ENCODE measurements around the gene ULK4. TPM values are rescaled to one million over a fixed set of nuclear protein-coding genes. Genes with fewer than 3 reads are reported as not detected.
"Not testable (repeated sequence)": the region's sequence is repeated elsewhere in the genome, so short reads cannot be mapped to it uniquely, and the experiment has no call there.

Gene ULK4
- total RNA-seq, 1 experiment from 2014 or later, result 8.7 TPM

- Histone ChIP-seq H3K9me2 (ENCODE audit: insufficient read depth) (no peaks in the 10 kb centered on the region), H3K4me2 (no peak overlapping the region), H3K4me3 (no peak overlapping the region), H3K36me3 (ENCODE audit: low read depth) (no peaks in the 10 kb centered on the region), H3K9me3 (ENCODE audit: insufficient read depth, low read depth) (no peaks in the 10 kb centered on the region), H3F3A (ENCODE audit: insufficient read depth, low read depth) (no peaks in the 10 kb centered on the region), H3K79me2 (ENCODE audit: low read depth) (no peaks in the 10 kb centered on the region), H4K20me1 (ENCODE audit: insufficient read depth) (no peaks in the 10 kb centered on the region), H3K27ac (no peak overlapping the region), H3K27me3 (ENCODE audit: insufficient read depth, low read depth) (no peaks in the 10 kb centered on the region), H2AFZ (no peak overlapping the region), H3K4me1 (replicated peaks; ENCODE audit: insufficient read depth) (no peaks in the 10 kb centered on the region)
- no peak for DNase-seq
- ChIA-PET CTCF (no interaction called here), POLR2A (ENCODE audit: unreplicated experiment) (no interaction called here)
- intact Hi-C loops (cut with micrococcal nuclease; ENCODE audit: unreplicated experiment), result no loop called here
- BruUV-seq (replicated peaks), result no TSS peak
- no peak for TF ChIP-seq CTCF (conservative IDR thresholded peaks at IDR 0.05)
- no peak for TF ChIP-seq EZH2 (IDR thresholded peaks at IDR 0.05; ENCODE audit: low read depth)
Measured at GRCh38 chr3:41288785-41289184, 673.1 kb downstream of the ULK4 start.

GRCh38 chr3:41286305-41286704, 675.6 kb downstream of the ULK4 start:
- H3F3A ChIP-seq (ENCODE audit: insufficient read depth, low read depth), result no peaks in the 10 kb centered on the region
- BruUV-seq (replicated peaks), result no TSS peak
- H3K36me3 ChIP-seq (ENCODE audit: low read depth), result no peaks in the 10 kb centered on the region
- CTCF ChIA-PET, result no interaction called here
- TF ChIP-seq EZH2 (IDR thresholded peaks at IDR 0.05; ENCODE audit: low read depth), result no peak
- TF ChIP-seq CTCF (conservative IDR thresholded peaks at IDR 0.05), result no peak
- no peak overlapping the region for H3K27ac ChIP-seq
- no peaks in the 10 kb centered on the region for H3K27me3 ChIP-seq (ENCODE audit: insufficient read depth, low read depth)
- no peaks in the 10 kb centered on the region for H3K9me2 ChIP-seq (ENCODE audit: insufficient read depth)
- H3K4me2 ChIP-seq, result no peak overlapping the region
- POLR2A ChIA-PET (ENCODE audit: unreplicated experiment), result no interaction called here
- H3K9me3 ChIP-seq (ENCODE audit: insufficient read depth, low read depth), result no peaks in the 10 kb centered on the region
- H3K4me3 ChIP-seq, result no peak overlapping the region
- H3K4me1 ChIP-seq (replicated peaks; ENCODE audit: insufficient read depth), result no peaks in the 10 kb centered on the region
- intact Hi-C loops (cut with micrococcal nuclease; ENCODE audit: unreplicated experiment), result no loop called here
- no peaks in the 10 kb centered on the region for H4K20me1 ChIP-seq (ENCODE audit: insufficient read depth)
- no peak overlapping the region for H2AFZ ChIP-seq
- DNase-seq, result no peak
- no peaks in the 10 kb centered on the region for H3K79me2 ChIP-seq (ENCODE audit: low read depth)

GRCh38 chr3:41284934-41285333, 677.0 kb downstream of the ULK4 start:
- H3K36me3 ChIP-seq (ENCODE audit: low read depth); CTCF ChIA-PET; H3K9me2 ChIP-seq (ENCODE audit: insufficient read depth); H3K4me1 ChIP-seq (replicated peaks; ENCODE audit: insufficient read depth); BruUV-seq (replicated peaks); DNase-seq; H2AFZ ChIP-seq; H3K79me2 ChIP-seq (ENCODE audit: low read depth); intact Hi-C loops (cut with micrococcal nuclease; ENCODE audit: unreplicated experiment); H3K9me3 ChIP-seq (ENCODE audit: insufficient read depth, low read depth); H3F3A ChIP-seq (ENCODE audit: insufficient read depth, low read depth); H3K27ac ChIP-seq; H3K27me3 ChIP-seq (ENCODE audit: insufficient read depth, low read depth); H3K4me3 ChIP-seq; POLR2A ChIA-PET (ENCODE audit: unreplicated experiment); H3K4me2 ChIP-seq; H4K20me1 ChIP-seq (ENCODE audit: insufficient read depth): not testable (repeated sequence)

- Histone ChIP-seq H3K27ac (no peak overlapping the region), H3K79me2 (ENCODE audit: low read depth) (no peaks in the 10 kb centered on the region), H3K4me2 (no peak overlapping the region), H3F3A (ENCODE audit: insufficient read depth, low read depth) (no peaks in the 10 kb centered on the region), H3K4me1 (replicated peaks; ENCODE audit: insufficient read depth) (peaks cover 25% of the 10 kb centered on the region), H3K36me3 (ENCODE audit: low read depth) (no peaks in the 10 kb centered on the region), H3K27me3 (ENCODE audit: insufficient read depth, low read depth) (no peaks in the 10 kb centered on the region), H4K20me1 (ENCODE audit: insufficient read depth) (no peaks in the 10 kb centered on the region), H3K4me3 (no peak overlapping the region), H3K9me2 (ENCODE audit: insufficient read depth) (no peaks in the 10 kb centered on the region), H2AFZ (no peak overlapping the region), H3K9me3 (ENCODE audit: insufficient read depth, low read depth) (no peaks in the 10 kb centered on the region)
- CTCF ChIA-PET, result no interaction called here
- BruUV-seq (replicated peaks), result no TSS peak
- POLR2A ChIA-PET (ENCODE audit: unreplicated experiment), result no interaction called here
- intact Hi-C loops (cut with micrococcal nuclease; ENCODE audit: unreplicated experiment), result no loop called here
- no peak for DNase-seq
- TF ChIP-seq EZH2 (IDR thresholded peaks at IDR 0.05; ENCODE audit: low read depth) (no peak), CTCF (conservative IDR thresholded peaks at IDR 0.05) (no peak)
Measured at GRCh38 chr3:41277790-41278465, 684.0 kb downstream of the ULK4 start.
